ENCODE measurements around the gene ZNF23.

GRCh38 chr16:71493213-71493612, 31.2 kb upstream of the ZNF23 start:
- TF ChIP-seq POLR2A (IDR thresholded peaks at IDR 0.05) (no peak), CTCF (IDR thresholded peaks at IDR 0.05) (no peak)
